Activated CD8-positive, alpha-beta memory T cell treated with anti-CD3 and anti-CD28 coated beads, Interleukin-2, amount 50 U/mL, for 1 hour (primary cell): ENCODE data around the gene EIF1.
A peak's percentile ranks its signal among the peaks of the same experiment; 100 is the strongest.
"Not testable (repeated sequence)": the region's sequence is repeated elsewhere in the genome, so short reads cannot be mapped to it uniquely, and the experiment has no call there.

ENCODE experiments used
- DNase-seq: peaks from one replicate; pipeline ENCODE4 v3.0.0-alpha.2; 2020; ENCODE audit errors: extremely low read depth

The EIF1 gene

GRCh38 chr17:41688641-41689496, at the start of gene EIF1:
EIF1 (plus strand) TSS chr17:41688885; CDS start chr17:41689039, 154 bp downstream.
- DNase-seq, result peak; percentile 98

- no peak for DNase-seq
These were observed 49.7 kb upstream of the EIF1 start for GRCh38 chr17:41638941-41639340.

- no peak for DNase-seq
These were observed 48.9 kb upstream of the EIF1 start for GRCh38 chr17:41639492-41640473.

- DNase-seq, result not testable (repeated sequence)
These were observed 48.1 kb upstream of the EIF1 start for GRCh38 chr17:41640596-41640995.

- no peak for DNase-seq
These were observed 46.2 kb upstream of the EIF1 start for GRCh38 chr17:41642252-41643156.

- no peak for DNase-seq
These were observed 41.5 kb upstream of the EIF1 start for GRCh38 chr17:41647038-41647813.

- peak; percentile 58 for DNase-seq
These were observed 40.7 kb upstream of the EIF1 start for GRCh38 chr17:41647940-41648410.

GRCh38 chr17:41648411-41649195, 40.1 kb upstream of the EIF1 start:
- DNase-seq, result peak; percentile 56

GRCh38 chr17:41649923-41650519, 38.7 kb upstream of the EIF1 start:
- no peak for DNase-seq

- no peak for DNase-seq
These were observed 37.7 kb upstream of the EIF1 start for GRCh38 chr17:41650794-41651624.

- DNase-seq, result no peak
These were observed 36.8 kb upstream of the EIF1 start for GRCh38 chr17:41651625-41652460.

- no peak for DNase-seq
These were observed 36.2 kb upstream of the EIF1 start for GRCh38 chr17:41652461-41652970.

- no peak for DNase-seq
These were observed 35.3 kb upstream of the EIF1 start for GRCh38 chr17:41653421-41653820.

GRCh38 chr17:41653892-41654677, 34.6 kb upstream of the EIF1 start:
- DNase-seq, result no peak

- DNase-seq, result no peak
These were observed 33.7 kb upstream of the EIF1 start for GRCh38 chr17:41654678-41655607.
